Measurements from ENCODE around the gene COBLL1.

COBLL1 gene

GRCh38 chr2:164705412-164706167 lies 136.0 kb downstream of the COBLL1 start:
- no peak for DNase-seq

DNA sequence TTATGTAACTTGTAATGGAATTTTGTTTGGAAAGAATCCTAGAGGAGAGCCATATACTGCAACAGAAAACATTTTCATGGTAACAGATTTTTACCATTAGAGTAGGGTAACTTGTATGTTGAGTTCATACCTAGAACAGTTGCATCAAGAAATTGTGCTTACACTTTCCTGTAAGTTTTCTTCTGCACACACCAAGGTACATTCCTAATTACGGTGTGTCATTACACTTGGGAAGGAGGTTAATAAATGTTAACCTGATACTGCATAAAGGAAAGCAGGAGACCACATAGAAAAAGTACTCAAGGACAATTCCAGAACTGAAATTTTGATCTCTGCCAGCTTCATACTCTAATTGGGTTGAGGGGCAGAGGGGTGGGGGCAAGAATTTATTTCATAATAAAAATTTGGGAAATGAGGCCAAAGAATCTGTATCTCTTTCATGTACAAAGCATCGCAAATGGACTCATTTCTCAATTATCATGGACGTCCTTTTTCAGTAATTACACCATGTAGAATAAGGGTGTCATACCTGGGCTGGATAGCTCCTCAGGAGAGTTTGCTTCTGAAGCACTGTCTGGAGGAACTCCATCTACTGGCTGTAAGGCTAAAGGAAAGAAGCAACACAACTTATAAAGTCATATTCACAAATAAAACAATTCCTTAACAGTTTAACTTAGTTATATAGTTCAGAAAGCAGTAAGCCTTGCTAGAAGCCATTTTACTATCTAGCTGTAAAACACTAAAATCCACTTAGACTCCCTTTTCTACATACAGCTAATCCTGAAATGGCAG lies 137.5 kb downstream of the COBLL1 start:
- DNase-seq = no peak

DNA sequence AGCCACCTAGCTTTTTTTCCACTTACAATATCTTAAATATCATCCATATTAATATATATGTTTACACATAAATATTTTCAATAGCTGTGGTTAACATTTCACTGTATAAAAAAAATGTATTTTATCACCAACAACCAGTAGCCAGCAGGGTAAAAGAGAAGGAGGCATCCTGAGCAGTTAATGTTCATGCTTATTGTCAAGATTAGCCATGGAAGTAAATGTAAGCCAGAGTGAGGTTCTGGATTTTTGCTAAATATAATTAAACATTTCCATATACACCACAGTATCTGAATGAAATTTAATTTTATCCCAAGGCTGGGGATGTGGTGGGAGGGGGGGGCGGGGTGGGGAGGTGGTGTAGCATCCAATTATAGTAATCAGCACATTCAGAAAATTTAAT lies 140.1 kb downstream of the COBLL1 start:
- DNase-seq = no peak

DNA sequence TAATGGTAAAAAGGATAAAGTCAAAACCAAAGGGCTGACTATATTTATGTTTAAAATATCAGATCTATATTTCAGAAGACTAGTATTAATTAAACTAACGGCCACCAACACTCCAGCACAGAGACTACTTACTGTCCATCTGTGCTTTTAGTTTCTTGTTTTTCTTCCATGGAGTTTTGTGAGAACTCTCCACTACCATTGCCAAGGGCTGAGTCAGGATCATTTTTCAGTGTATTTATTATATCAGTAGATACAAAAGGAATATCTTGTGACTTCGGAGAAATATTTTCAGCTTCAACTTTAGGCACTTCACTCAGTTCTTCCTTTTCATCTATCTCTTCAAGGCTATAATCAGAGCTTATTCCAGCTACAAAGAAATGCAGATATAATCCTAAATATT lies 141.2 kb downstream of the COBLL1 start:
- DNase-seq = no peak

- DNase-seq = peak; percentile 7
Measured at GRCh38 chr2:164697688-164698461, 143.7 kb downstream of the COBLL1 start.

GRCh38 chr2:164696634-164697033 lies 145.0 kb downstream of the COBLL1 start:
- no peak for DNase-seq

DNA sequence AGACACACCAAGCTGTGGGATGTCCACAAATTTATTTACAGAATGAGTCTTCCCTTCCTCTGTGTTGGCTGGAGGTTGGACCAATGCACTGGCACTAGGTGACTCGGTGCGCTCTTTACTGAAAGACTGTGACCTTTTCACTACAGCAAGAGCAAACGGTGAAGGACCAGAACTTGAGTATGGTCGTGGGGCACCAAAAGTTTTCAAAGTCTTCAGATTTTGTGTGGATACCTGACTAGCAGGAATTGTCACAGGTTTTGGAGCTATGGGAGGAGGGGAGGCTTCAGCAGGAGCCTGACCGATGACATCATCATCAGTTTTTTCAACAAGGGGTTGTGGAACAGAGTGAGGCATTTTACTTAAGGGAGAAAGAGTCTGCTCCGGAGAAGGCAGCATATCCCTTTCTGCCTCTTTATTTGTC lies 147.3 kb downstream of the COBLL1 start:
- DNase-seq = no peak

DNA sequence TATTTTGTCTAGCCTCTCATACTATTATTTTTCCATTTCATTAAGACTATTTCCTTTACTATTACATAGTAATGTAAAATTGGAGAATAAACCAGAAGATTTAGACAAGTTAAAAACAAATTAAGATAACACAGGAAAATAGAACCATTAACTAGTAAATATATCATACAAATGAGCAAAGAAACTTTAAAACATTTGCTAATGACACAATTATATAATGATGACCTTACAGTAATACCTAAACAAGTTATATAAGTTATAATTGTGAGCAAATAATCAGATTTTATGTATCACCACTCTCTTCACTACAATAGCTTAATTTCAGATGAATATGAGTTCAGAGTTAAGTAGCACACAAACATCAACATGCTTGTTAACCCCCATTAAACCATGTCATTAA lies 147.8 kb downstream of the COBLL1 start:
- no peak for DNase-seq

GRCh38 chr2:164693390-164693789 lies 148.2 kb downstream of the COBLL1 start:
- no peak for DNase-seq

GRCh38 chr2:164692958-164693357 lies 148.7 kb downstream of the COBLL1 start:
- no peak for DNase-seq

GRCh38 chr2:164692114-164692513 lies 149.5 kb downstream of the COBLL1 start:
- DNase-seq = no peak

DNA sequence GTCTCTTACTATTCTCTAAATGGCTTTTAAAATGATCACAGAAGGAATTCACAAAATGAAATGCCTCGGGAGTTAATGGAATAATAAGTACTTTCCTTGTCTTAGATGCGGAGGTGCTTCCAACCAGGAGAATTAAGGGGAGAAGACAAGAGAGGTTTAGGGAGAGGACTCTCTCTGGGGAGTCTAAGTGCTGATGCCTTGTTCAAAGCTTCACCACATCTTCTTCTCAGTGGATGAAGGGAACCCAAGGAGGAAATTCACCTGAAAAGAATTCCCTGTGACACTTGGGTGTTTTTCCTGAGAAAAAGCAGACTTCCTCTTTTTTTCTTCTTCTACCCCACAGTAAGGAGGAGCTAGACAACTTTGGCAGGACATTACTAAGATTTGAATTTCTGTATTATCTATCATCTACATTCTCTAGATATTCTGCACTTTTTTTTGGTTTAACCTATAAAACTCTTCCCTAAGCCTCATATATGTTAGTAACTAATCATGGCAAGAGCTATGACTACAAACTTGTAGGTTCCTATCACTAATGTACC lies 150.2 kb downstream of the COBLL1 start:
- DNase-seq = no peak

DNA sequence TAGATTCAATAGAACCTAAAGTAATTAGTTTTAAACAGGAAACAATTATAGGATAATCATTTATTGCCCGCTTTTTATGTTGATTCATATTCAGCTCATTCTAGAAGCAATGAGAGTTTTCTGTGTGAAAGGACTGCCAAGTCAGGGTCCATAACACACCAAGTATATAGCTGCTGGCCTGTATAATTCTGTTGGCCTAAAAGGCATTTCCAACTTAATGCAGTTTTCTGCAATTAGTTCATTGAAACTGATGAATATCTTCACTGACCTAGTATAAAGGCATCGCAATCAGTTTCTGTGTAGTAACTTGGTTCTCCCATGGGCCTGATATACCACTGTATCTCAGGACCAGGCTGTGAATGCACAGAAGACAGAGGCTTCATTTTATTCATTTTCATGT lies 151.3 kb downstream of the COBLL1 start:
- no peak for DNase-seq

DNA sequence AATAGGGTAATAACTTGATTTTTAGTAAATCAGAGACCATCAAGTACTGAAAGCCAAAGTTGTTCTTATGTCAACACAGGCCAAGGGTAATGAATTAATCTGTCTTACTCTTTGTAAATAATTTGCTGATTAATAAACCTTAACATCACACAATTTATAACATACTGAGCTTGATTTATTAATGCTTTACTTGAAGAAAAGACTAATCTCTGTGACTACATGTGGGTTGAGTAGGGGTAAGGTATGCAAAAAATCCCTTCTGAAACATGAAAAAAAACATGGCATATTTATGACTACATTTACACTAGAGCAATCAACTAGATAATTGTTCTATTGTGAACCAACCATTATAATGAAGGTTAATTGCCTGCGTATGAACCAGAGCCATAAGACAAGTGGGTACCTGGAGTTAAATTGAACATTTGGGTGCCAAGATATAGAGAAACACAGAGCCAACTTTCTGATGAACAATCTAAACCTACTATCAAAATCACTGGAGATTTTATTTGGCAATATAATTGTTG lies 152.7 kb downstream of the COBLL1 start:
- DNase-seq = peak; percentile 82

DNA sequence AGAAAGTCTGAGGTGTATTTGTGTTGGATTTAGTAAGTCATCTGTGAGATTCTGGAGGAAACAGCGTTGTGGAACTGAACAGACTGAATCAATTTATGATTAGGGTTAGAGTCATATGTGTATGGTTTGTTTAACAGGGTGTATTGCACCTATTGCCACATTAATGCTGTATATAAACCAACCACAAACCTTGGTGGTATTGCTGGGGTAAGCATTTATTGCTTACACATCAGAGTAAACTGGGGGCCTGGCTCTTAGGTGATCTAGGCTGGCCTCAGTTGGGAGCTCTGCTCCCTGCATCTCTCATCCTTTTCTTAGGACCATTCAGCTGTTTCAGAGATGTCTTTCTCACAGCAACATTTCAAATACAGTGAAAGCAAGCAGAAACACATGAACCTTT lies 160.6 kb downstream of the COBLL1 start:
- no peak for DNase-seq

GRCh38 chr2:164678631-164679149 lies 162.9 kb downstream of the COBLL1 start:
- no peak for DNase-seq

- DNase-seq = no peak
Measured at GRCh38 chr2:164677733-164678132, 163.9 kb downstream of the COBLL1 start.

DNA sequence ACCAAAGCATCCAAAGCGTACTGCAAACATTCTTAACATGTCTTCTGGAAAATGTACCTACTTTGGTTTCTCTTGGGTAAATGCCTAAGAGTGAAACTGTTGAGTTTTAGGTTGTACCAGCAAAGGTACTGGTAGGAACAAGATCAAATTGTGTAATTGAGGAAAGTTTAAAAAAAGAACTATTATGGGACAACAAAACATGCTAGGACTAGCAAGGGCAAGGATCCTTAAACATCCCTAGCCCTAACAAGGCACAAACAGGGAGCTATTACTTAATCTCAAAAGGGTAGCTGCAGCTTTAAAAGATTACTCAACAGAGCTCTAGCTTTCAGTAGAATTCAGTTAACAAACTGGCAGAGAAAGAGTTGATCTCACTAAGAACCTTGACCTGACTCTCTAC lies 164.4 kb downstream of the COBLL1 start:
- no peak for DNase-seq

DNA sequence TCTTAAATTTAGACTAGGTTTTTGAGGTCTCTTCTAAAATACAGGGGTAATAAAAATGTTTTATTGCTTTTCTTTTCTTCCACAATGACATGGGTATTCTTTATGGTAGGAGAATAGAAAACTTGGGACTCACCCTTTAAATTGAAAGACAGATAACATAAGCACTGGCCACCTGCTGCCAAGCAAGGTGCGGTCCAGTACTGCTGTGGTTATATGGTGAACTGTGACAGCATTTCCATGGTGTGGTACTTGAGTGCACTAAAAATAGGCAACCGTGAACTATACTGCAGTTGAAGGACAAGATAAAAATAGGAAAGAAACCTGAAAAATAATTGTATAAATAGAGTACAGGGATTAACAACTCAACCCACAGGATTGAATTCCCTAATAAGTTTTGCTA lies 165.9 kb downstream of the COBLL1 start:
- DNase-seq = no peak

DNA sequence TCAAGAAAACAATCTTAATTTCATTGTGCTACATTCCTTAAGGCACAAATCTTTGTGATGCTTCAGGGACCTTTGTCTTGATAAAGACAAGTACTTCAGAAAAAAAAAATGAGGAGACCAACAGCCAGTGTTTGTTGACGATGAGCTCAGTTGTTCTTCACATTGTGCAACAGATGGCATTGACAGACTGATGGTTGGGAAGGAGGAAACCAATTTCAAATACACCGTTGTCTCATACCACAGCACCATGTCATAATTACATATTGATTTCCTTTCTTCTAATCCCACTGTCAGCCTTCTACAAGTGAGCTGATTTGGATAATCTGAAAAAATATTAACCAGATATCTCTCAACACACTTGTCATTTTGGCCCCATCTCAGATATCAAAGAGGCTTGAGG lies 166.6 kb downstream of the COBLL1 start:
- DNase-seq = no peak

DNA sequence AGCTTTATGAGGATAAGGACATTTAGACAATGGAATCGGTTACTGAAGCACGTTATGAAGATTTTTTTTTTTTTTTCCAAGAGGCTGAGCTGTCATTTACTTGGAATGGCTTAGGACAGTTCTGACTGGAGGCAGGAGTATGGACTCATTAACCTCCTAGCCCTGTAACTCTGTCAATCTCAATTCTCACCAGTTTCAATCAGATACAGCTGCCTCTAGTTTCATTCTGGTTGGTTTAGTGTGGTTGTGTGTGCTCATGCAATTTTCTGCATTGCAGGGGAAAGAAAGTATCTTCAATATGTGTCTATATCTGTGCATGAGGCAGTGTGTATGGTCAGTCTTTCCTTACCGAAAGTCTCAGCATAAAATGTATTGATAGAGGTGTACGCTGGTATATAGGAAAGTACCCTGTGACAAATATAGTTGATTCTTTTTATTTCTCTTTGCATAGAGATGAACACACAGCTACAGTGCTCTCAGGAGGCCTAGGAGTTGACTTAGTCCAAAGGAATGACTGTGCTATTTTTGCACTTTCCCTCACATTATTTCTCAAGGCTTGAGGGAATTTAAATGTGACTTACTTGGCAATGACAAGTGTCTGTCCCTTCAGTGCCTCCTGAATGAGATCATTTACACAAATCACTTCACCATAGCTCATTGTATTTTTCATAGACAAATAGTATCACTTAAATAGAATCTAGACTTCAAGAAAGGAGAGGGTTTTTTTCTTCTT lies 169.8 kb downstream of the COBLL1 start:
- no peak for DNase-seq

DNA sequence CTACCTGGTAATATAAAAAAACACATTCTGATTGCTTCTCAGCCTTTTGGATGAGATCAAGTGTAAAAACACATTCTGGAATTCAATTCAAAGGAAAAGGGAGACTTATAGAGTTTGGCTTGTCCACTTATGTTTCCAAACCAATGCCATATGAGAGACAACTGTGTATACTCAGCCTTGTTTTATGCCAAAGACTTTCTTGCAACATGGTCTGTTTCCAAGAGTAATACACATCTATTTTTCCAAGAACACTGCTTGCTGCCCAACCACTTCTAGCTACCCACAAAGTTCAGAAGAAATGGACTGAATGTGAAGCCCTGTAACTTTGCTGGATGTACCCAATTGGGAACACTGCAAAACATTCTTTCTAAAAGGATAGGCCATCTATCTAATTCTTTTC lies 172.3 kb downstream of the COBLL1 start:
- no peak for DNase-seq

Measured in COR-L47 (cell line).